DND-41 (cell line): ENCODE measurements around the gene DRD3.

ENCODE experiments used
- ATAC-seq: fragments of 200-7000 bp; cut with Tn5 transposase; 3 replicates; pipeline ENCODE4 v1.9.1; 2021; ENCODE audit warnings: low read depth; ENCODE audit not compliant: insufficient read depth
- DNase-seq: peaks from one replicate; pipeline ENCODE4 v3.0.0-alpha.2; 2020
- H2AFZ ChIP-seq: 2 replicates; pipeline ENCODE4 v1.6.0; 2012; ENCODE audit warnings: low read depth, low read length
- H3K27ac ChIP-seq: 2 replicates; pipeline ENCODE4 v1.5.1; 2012; ENCODE audit warnings: low read length, inconsistent platforms
- H3K27me3 ChIP-seq: fragments of 200-600 bp; sonication (generic); 2 replicates; pipeline ENCODE4 v1.6.0; 2012; ENCODE audit warnings: low read length, mild to moderate bottlenecking, inconsistent platforms; ENCODE audit not compliant: insufficient read depth, poor library complexity
- H3K36me3 ChIP-seq: 2 replicates; pipeline ENCODE4 v1.5.1; 2012; ENCODE audit warnings: low read length, inconsistent platforms; ENCODE audit not compliant: insufficient read depth
- H3K4me1 ChIP-seq: 2 replicates; pipeline ENCODE4 v1.5.1; 2012; ENCODE audit warnings: mild to moderate bottlenecking, low read length; ENCODE audit not compliant: insufficient read depth
- H3K4me2 ChIP-seq: 2 replicates; pipeline ENCODE4 v1.6.0; 2012; ENCODE audit warnings: mild to moderate bottlenecking, moderate library complexity, low read length, inconsistent platforms; ENCODE audit not compliant: insufficient read depth
- H3K4me3 ChIP-seq, 2 experiments: fragments of 200-600 bp in 1 of 2; shearing (Covaris generic) in 1 of 2; 2 replicates each; pipeline ENCODE4 v1.5.1; 2012 to 2016; ENCODE audit warnings: inconsistent platforms in 2 of 2, low read length in 2 of 2, mild to moderate bottlenecking in 2 of 2, low read depth in 1 of 2, moderate library complexity in 1 of 2
- H3K79me2 ChIP-seq: 2 replicates; pipeline ENCODE4 v1.6.0; 2012; ENCODE audit warnings: low read length, inconsistent platforms; ENCODE audit not compliant: insufficient read depth
- H3K9ac ChIP-seq: 2 replicates; pipeline ENCODE4 v1.6.0; 2012; ENCODE audit warnings: low read depth, mild to moderate bottlenecking, inconsistent platforms, low read length, moderate library complexity
- H3K9me3 ChIP-seq: 2 replicates; pipeline ENCODE4 v1.5.1; 2012; ENCODE audit warnings: low read length, moderate library complexity, mild to moderate bottlenecking, inconsistent platforms; ENCODE audit not compliant: insufficient read depth, severe bottlenecking
- H4K20me1 ChIP-seq: 2 replicates; pipeline ENCODE4 v1.6.0; 2012; ENCODE audit warnings: low read length; ENCODE audit not compliant: insufficient read depth
- EZH2 ChIP-seq: IDR thresholded peaks from 3 replicates; pipeline ENCODE4 v1.6.1; 2012; ENCODE audit warnings: borderline replicate concordance, low read depth, mild to moderate bottlenecking, moderate library complexity, low read length, inconsistent platforms; ENCODE audit not compliant: severe bottlenecking
- TF ChIP-seq, protein P1 (sequence below): IDR thresholded peaks from 2 replicates; pipeline ENCODE4 v1.5.1; 2012; ENCODE audit warnings: borderline replicate concordance, low read length, moderate library complexity, mild to moderate bottlenecking; ENCODE audit not compliant: poor library complexity, severe bottlenecking; ENCODE audit errors: extremely low read depth

Gene DRD3

DNA sequence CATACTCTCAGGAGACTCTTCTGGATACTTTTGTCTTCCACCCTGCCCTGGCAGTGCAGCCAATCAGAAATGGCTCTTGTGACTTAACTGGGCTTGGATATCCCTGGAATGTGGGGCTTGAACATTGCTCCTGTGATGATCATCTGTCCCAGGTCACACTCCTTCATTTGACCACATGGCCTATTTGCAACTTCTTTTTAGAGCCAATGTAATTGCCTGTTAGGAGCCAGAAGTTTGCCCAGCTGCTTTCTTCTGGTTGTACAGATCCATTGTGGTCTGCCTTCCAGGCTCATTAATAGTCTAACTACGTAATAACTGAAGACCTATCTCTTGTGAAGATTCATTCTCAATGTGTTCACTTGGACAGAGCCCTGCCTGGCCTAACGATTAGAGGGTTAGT lies 92.5 kb downstream of the DRD3 start:
- Histone ChIP-seq H3K27me3 (no peaks in the 10 kb centered on the region), H3K9me3 (no peaks in the 10 kb centered on the region), H3K4me3 (no peak overlapping the region), H3K4me1 (no peaks in the 10 kb centered on the region), H3K9ac (no peak overlapping the region), H3K4me2 (no peak overlapping the region), H2AFZ (no peak overlapping the region), H3K36me3 (peaks cover 58% of the 10 kb centered on the region), H3K79me2 (no peaks in the 10 kb centered on the region), H3K27ac (no peak overlapping the region), H4K20me1 (no peaks in the 10 kb centered on the region)
- TF ChIP-seq, protein P1, sequence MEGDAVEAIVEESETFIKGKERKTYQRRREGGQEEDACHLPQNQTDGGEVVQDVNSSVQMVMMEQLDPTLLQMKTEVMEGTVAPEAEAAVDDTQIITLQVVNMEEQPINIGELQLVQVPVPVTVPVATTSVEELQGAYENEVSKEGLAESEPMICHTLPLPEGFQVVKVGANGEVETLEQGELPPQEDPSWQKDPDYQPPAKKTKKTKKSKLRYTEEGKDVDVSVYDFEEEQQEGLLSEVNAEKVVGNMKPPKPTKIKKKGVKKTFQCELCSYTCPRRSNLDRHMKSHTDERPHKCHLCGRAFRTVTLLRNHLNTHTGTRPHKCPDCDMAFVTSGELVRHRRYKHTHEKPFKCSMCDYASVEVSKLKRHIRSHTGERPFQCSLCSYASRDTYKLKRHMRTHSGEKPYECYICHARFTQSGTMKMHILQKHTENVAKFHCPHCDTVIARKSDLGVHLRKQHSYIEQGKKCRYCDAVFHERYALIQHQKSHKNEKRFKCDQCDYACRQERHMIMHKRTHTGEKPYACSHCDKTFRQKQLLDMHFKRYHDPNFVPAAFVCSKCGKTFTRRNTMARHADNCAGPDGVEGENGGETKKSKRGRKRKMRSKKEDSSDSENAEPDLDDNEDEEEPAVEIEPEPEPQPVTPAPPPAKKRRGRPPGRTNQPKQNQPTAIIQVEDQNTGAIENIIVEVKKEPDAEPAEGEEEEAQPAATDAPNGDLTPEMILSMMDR, result no peak
- no peak for TF ChIP-seq EZH2
- no peak for DNase-seq
- no peak for ATAC-seq

DNA sequence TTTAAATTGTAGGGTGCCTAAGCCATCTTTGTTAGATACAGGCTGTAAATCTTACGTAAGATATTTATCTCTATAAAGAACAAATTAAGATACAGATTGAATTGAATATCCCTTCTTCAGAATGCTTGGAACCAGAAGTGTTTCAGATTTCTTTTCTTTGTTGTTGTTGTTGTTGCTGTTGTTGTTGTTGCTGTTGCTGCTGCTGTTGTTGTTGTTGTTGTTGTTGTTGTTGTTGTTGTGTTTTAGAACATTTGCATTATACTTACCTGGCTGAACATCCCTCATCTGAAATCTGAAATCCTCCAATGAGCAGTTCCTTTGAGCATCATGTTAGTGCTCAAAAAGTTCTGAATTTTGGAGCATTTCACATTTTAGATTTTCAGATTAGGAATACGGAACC lies 95.7 kb downstream of the DRD3 start:
- Histone ChIP-seq H3K4me3 (no peak overlapping the region), H3K27ac (no peak overlapping the region), H3K9ac (no peak overlapping the region), H4K20me1 (no peaks in the 10 kb centered on the region), H3K4me1 (no peaks in the 10 kb centered on the region), H3K4me2 (no peak overlapping the region), H3K9me3 (no peaks in the 10 kb centered on the region), H3K79me2 (no peaks in the 10 kb centered on the region), H3K36me3 (peaks cover 87% of the 10 kb centered on the region), H3K27me3 (no peaks in the 10 kb centered on the region), H2AFZ (no peak overlapping the region)
- no peak for ATAC-seq
- no peak for DNase-seq
- no peak for TF ChIP-seq EZH2
- TF ChIP-seq, protein P1, result no peak

DNA sequence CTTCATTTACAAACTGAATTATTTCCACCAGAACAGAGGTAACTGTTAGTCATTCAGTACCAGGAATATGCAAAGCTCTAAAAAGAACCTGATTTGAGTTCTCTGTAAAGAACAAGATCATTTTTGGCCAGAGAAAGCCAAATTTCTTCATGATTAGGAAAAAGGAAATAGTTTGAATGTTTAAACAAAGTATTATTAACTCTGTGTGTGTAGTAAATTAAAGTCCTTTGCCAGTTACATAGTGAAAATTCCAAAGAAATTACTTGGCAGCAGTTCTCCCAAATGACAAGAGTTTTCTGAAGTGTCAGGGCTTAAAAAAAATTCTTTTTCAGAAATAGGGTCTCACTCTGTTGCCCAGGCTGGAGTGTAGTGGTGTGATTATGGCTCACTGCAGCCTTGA lies 97.8 kb downstream of the DRD3 start:
- no peak for DNase-seq
- H3K79me2 ChIP-seq, result no peaks in the 10 kb centered on the region

DNA sequence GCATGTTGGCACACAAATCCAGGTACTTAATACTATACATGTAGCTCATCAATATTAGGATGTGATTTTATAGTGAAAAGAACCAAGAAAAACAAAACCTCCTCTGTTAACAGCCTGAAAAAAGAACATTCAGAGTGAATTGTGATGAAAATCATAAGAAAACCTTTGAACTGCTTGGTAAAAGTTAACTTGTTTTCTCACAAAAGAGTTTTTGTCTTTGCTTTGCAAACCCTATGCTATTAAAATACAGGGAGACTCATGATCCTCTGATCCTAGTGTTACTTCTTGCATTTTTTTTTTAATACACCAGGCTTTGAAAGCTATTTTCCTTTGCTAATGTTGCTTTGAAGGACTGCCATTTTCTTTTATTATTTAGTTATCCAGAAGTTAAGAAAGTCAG lies 98.7 kb downstream of the DRD3 start:
- Histone ChIP-seq H3K36me3 (peaks cover 88% of the 10 kb centered on the region), H3K9me3 (no peaks in the 10 kb centered on the region), H3K27ac (no peak overlapping the region), H3K4me3 (no peak overlapping the region), H3K79me2 (no peaks in the 10 kb centered on the region), H4K20me1 (no peaks in the 10 kb centered on the region), H3K4me2 (no peak overlapping the region), H3K27me3 (no peaks in the 10 kb centered on the region), H3K4me1 (no peaks in the 10 kb centered on the region), H3K9ac (no peak overlapping the region), H2AFZ (no peak overlapping the region)
- ATAC-seq (no peak), DNase-seq (no peak)
- TF ChIP-seq, protein P1, result no peak
- TF ChIP-seq EZH2, result no peak

More for the DNA sequence above, 97.8 kb downstream of the DRD3 start:
- H3K27ac ChIP-seq, result no peak overlapping the region
- no peak overlapping the region for H3K9ac ChIP-seq
- ATAC-seq, result no peak
- peaks cover 88% of the 10 kb centered on the region for H3K36me3 ChIP-seq
- H3K27me3 ChIP-seq, result no peaks in the 10 kb centered on the region
- TF ChIP-seq, protein P1, result no peak
- no peak for TF ChIP-seq EZH2
- no peaks in the 10 kb centered on the region for H3K9me3 ChIP-seq
- no peak overlapping the region for H2AFZ ChIP-seq
- no peaks in the 10 kb centered on the region for H3K4me1 ChIP-seq
- H3K4me3 ChIP-seq, result no peak overlapping the region
- H4K20me1 ChIP-seq, result no peaks in the 10 kb centered on the region
- H3K4me2 ChIP-seq, result no peak overlapping the region
